GM21390 (cell line): ENCODE data around the gene CFAP46.
"Not testable (repeated sequence)": the region's sequence is repeated elsewhere in the genome, so short reads cannot be mapped to it uniquely, and the experiment has no call there.

ENCODE experiments used
- ATAC-seq: cut with Tn5 transposase; IDR thresholded peaks from one replicate; pipeline ENCODE4 v1.9.1; 2021; ENCODE audit not compliant: unreplicated experiment

Gene CFAP46

GRCh38 chr10:132846631-132847415, 95.5 kb downstream of the CFAP46 start:
- no peak for ATAC-seq

- ATAC-seq = no peak
These were observed 96.4 kb downstream of the CFAP46 start for GRCh38 chr10:132845780-132846595.

- no peak for ATAC-seq
These were observed 97.3 kb downstream of the CFAP46 start for GRCh38 chr10:132845041-132845551.

- no peak for ATAC-seq
These were observed 98.1 kb downstream of the CFAP46 start for GRCh38 chr10:132844069-132844809.

GRCh38 chr10:132843276-132843675, 99.1 kb downstream of the CFAP46 start:
- ATAC-seq = not testable (repeated sequence)

- no peak for ATAC-seq
These were observed 100.0 kb downstream of the CFAP46 start for GRCh38 chr10:132842397-132842796.

GRCh38 chr10:132841615-132841975, 100.8 kb downstream of the CFAP46 start:
- no peak for ATAC-seq

- no peak for ATAC-seq
These were observed 101.4 kb downstream of the CFAP46 start for GRCh38 chr10:132840698-132841614.

GRCh38 chr10:132839061-132839460, 103.3 kb downstream of the CFAP46 start:
- ATAC-seq = no peak

GRCh38 chr10:132838346-132838970, 103.9 kb downstream of the CFAP46 start:
- no peak for ATAC-seq

GRCh38 chr10:132837905-132838304, 104.5 kb downstream of the CFAP46 start:
- ATAC-seq = no peak

GRCh38 chr10:132836832-132837540, 105.4 kb downstream of the CFAP46 start:
- ATAC-seq = no peak

- no peak for ATAC-seq
These were observed 106.0 kb downstream of the CFAP46 start for GRCh38 chr10:132836248-132836831.

GRCh38 chr10:132835848-132836233, 106.5 kb downstream of the CFAP46 start:
- no peak for ATAC-seq

GRCh38 chr10:132834891-132835847, 107.2 kb downstream of the CFAP46 start:
- no peak for ATAC-seq

GRCh38 chr10:132834311-132834761, 108.0 kb downstream of the CFAP46 start:
- no peak for ATAC-seq

- no peak for ATAC-seq
These were observed 108.8 kb downstream of the CFAP46 start for GRCh38 chr10:132833421-132834111.
